MM.1S (cell line): ENCODE data around the gene ERO1A.

Source experiments
- DNase-seq: peaks from one replicate; pipeline ENCODE4 v3.0.0-alpha.2; 2015
- H2AFZ ChIP-seq: fragments of 300-600 bp; sonication (generic); 2 replicates; pipeline ENCODE4 v1.6.0; 2016; ENCODE audit warnings: antibody characterized with exemption, low read length
- H3F3A ChIP-seq: fragments of 300-600 bp; sonication (generic); 2 replicates; pipeline ENCODE4 v1.6.1; 2016; ENCODE audit warnings: mild to moderate bottlenecking, antibody characterized with exemption, low read length, moderate library complexity, mixed read lengths; ENCODE audit not compliant: insufficient read depth
- H3K27ac ChIP-seq: fragments of 300-600 bp; sonication (generic); 2 replicates; pipeline ENCODE4 v1.5.1; 2016; ENCODE audit warnings: mild to moderate bottlenecking, low read length
- H3K27me3 ChIP-seq: fragments of 300-600 bp; sonication (generic); replicated peaks from 2 replicates; pipeline ENCODE4 v1.6.0; 2016; ENCODE audit warnings: low read length; ENCODE audit not compliant: insufficient read depth
- H3K36me3 ChIP-seq: fragments of 300-600 bp; sonication (generic); replicated peaks from 2 replicates; pipeline ENCODE4 v1.6.1; 2016; ENCODE audit warnings: mild to moderate bottlenecking, low read length, mixed read lengths; ENCODE audit not compliant: insufficient read depth
- H3K4me1 ChIP-seq: fragments of 300-600 bp; sonication (generic); 2 replicates; pipeline ENCODE4 v1.6.1; 2016; ENCODE audit warnings: low read length, mixed read lengths
- H3K4me2 ChIP-seq: fragments of 300-600 bp; sonication (generic); 2 replicates; pipeline ENCODE4 v1.6.0; 2016; ENCODE audit warnings: low read depth, low read length
- H3K4me3 ChIP-seq: fragments of 300-600 bp; sonication (generic); 2 replicates; pipeline ENCODE4 v1.5.1; 2016; ENCODE audit warnings: low read length, mixed read lengths
- H3K79me2 ChIP-seq: fragments of 300-600 bp; sonication (generic); 2 replicates; pipeline ENCODE4 v1.6.1; 2016; ENCODE audit warnings: mixed run types, low read length, mixed read lengths
- H3K9ac ChIP-seq: fragments of 300-600 bp; sonication (generic); 2 replicates; pipeline ENCODE4 v1.6.1; 2016; ENCODE audit warnings: low read length, mixed read lengths
- H3K9me2 ChIP-seq: fragments of 300-600 bp; sonication (generic); replicated peaks from 2 replicates; pipeline ENCODE4 v1.6.1; 2016; ENCODE audit warnings: mild to moderate bottlenecking, low read length, mixed read lengths; ENCODE audit not compliant: insufficient read depth
- H3K9me3 ChIP-seq: fragments of 300-600 bp; sonication (generic); replicated peaks from 2 replicates; pipeline ENCODE4 v1.6.1; 2016; ENCODE audit warnings: mild to moderate bottlenecking, low read length, mixed read lengths; ENCODE audit not compliant: insufficient read depth
- H4K20me1 ChIP-seq: fragments of 300-600 bp; sonication (generic); 2 replicates; pipeline ENCODE4 v1.6.1; 2016; ENCODE audit warnings: mild to moderate bottlenecking, low read length, moderate library complexity, mixed read lengths; ENCODE audit not compliant: insufficient read depth
- CTCF ChIP-seq: fragments of 300-600 bp; sonication (generic); IDR thresholded peaks from 2 replicates; pipeline ENCODE4 v1.5.1; 2016; ENCODE audit warnings: antibody characterized with exemption, low read length, mixed read lengths
- EZH2 ChIP-seq: fragments of 300-600 bp; sonication (generic); optimal IDR thresholded peaks from 2 replicates; pipeline ENCODE3; 2017; ENCODE audit warnings: low read depth, mild to moderate bottlenecking, antibody characterized with exemption, low read length, mixed read lengths
- EZH2phosphoT487 ChIP-seq: fragments of 300-600 bp; sonication (generic); IDR thresholded peaks from 2 replicates; pipeline ENCODE4 v1.6.1; 2018; ENCODE audit warnings: antibody characterized with exemption, low read length

Gene ERO1A

DNA sequence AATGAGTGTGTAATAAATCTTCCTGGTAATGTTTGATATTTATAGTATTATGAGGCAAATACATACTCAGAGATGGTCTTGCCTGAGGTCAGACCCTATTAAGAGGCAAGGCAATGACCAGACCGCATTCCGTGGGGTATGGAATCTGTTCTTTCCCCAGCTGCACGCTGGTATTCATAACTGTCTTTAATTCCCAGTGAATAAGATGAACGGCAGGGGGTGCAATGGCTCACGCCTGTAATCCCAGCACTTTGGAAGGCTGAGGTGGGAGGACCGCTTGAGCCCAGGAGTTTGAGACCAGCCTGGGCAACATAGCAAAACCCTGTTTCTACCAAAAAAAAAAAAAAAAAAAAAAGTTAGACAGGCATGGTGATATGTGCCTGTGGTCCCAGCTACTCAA, 44.6 kb downstream of the ERO1A start:
- no peak for TF ChIP-seq EZH2
- no peak for TF ChIP-seq CTCF
- TF ChIP-seq EZH2phosphoT487: no peak
- Histone ChIP-seq H3K79me2 (no peaks in the 10 kb centered on the region), H3K27me3 (no peaks in the 10 kb centered on the region), H3K4me3 (no peak overlapping the region), H3K36me3 (no peaks in the 10 kb centered on the region), H3K27ac (no peak overlapping the region), H2AFZ (no peak overlapping the region), H4K20me1 (no peaks in the 10 kb centered on the region), H3K4me2 (no peak overlapping the region), H3K9me2 (no peaks in the 10 kb centered on the region), H3K4me1 (no peaks in the 10 kb centered on the region), H3F3A (no peaks in the 10 kb centered on the region), H3K9ac (no peak overlapping the region), H3K9me3 (no peaks in the 10 kb centered on the region)
- no peak for DNase-seq

DNA sequence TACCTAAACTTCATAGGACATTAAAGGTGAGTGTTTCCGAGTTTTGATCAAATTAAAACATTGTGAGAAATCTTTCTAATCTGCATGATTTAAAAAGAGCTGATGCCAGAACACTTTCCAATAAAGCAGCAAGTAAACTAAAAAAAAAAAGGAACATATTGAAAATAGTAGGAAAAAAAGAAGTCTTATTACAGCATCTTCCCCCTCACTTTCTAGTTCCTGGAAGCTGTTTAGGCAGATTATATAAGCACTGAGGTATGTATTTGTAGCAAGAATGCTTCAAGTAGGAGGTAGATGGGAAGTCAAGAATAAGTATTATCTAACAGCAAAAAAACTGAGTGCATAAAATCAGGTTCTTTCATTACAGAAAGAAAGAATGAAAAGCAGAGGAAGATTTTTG, 45.8 kb downstream of the ERO1A start:
- no peaks in the 10 kb centered on the region for H3K36me3 ChIP-seq
- no peaks in the 10 kb centered on the region for H4K20me1 ChIP-seq
- H3K27me3 ChIP-seq: no peaks in the 10 kb centered on the region

GRCh38 chr14:52641745-52642144, 53.6 kb downstream of the ERO1A start:
- no peak for DNase-seq
- no peaks in the 10 kb centered on the region for H3F3A ChIP-seq
- TF ChIP-seq CTCF: no peak
- TF ChIP-seq EZH2phosphoT487: no peak
- no peak for TF ChIP-seq EZH2

More for the DNA sequence above, 45.8 kb downstream of the ERO1A start:
- no peak overlapping the region for H3K4me3 ChIP-seq
- TF ChIP-seq CTCF (no peak), EZH2phosphoT487 (no peak), EZH2 (no peak)
- no peak overlapping the region for H2AFZ ChIP-seq
- no peaks in the 10 kb centered on the region for H3K9me2 ChIP-seq
- no peaks in the 10 kb centered on the region for H3K79me2 ChIP-seq
- H3K27ac ChIP-seq: no peak overlapping the region
- DNase-seq: no peak
- H3K9ac ChIP-seq: no peak overlapping the region
- H3F3A ChIP-seq: no peaks in the 10 kb centered on the region
- no peaks in the 10 kb centered on the region for H3K9me3 ChIP-seq
- no peaks in the 10 kb centered on the region for H3K4me1 ChIP-seq
- H3K4me2 ChIP-seq: no peak overlapping the region

DNA sequence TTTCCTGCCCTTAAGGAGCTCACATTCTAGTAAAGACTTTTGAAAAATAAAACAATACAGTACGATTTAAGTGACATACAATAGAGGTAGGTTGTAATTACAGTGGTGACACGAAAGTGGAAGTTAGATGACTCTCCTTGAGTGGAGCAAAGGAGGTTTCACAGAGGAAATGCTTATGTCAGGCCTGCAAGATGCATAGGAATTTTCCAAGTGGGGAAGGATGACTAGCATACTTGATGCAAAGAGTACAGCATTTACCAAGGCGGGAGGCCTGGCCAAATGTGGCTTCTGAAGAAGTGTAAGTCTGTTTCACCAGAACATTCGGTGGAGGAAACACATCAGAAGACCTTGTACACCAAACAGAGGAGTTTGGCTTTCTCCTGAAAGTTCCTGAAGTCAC, 55.2 kb downstream of the ERO1A start:
- H3K9ac ChIP-seq: no peak overlapping the region
- H3K9me2 ChIP-seq: no peaks in the 10 kb centered on the region
- H3K79me2 ChIP-seq: no peaks in the 10 kb centered on the region
- DNase-seq: no peak
- H2AFZ ChIP-seq: no peak overlapping the region
- H3F3A ChIP-seq: no peaks in the 10 kb centered on the region
- H4K20me1 ChIP-seq: no peaks in the 10 kb centered on the region
- TF ChIP-seq CTCF: no peak
- H3K4me1 ChIP-seq: no peaks in the 10 kb centered on the region
- no peaks in the 10 kb centered on the region for H3K27me3 ChIP-seq
- H3K4me3 ChIP-seq: no peak overlapping the region
- no peaks in the 10 kb centered on the region for H3K9me3 ChIP-seq
- no peak overlapping the region for H3K4me2 ChIP-seq
- no peaks in the 10 kb centered on the region for H3K36me3 ChIP-seq
- H3K27ac ChIP-seq: no peak overlapping the region

More at GRCh38 chr14:52641745-52642144, 53.6 kb downstream of the ERO1A start:
- H4K20me1 ChIP-seq: no peaks in the 10 kb centered on the region
- no peaks in the 10 kb centered on the region for H3K4me1 ChIP-seq
- no peak overlapping the region for H2AFZ ChIP-seq
- H3K9me2 ChIP-seq: no peaks in the 10 kb centered on the region
- no peaks in the 10 kb centered on the region for H3K27me3 ChIP-seq
- H3K27ac ChIP-seq: no peak overlapping the region
- no peaks in the 10 kb centered on the region for H3K79me2 ChIP-seq
- no peaks in the 10 kb centered on the region for H3K36me3 ChIP-seq
- no peak overlapping the region for H3K9ac ChIP-seq
- no peaks in the 10 kb centered on the region for H3K9me3 ChIP-seq
- H3K4me3 ChIP-seq: no peak overlapping the region
- no peak overlapping the region for H3K4me2 ChIP-seq
